Choroid plexus epithelial cell (primary cell): ENCODE data around the gene KIAA1755.

Experiments
- DNase-seq: peaks from one replicate; pipeline ENCODE4 v3.0.0-alpha.2; 2010; ENCODE audit warnings: low read depth
- H3K4me3 ChIP-seq: 2 replicates; pipeline ENCODE4 v1.5.1; 2011; ENCODE audit warnings: low read depth, mild to moderate bottlenecking, control low read depth, low read length, moderate library complexity
- TF ChIP-seq, protein P1 (sequence below): conservative IDR thresholded peaks from 2 replicates; pipeline ENCODE4 v1.5.1; 2011; ENCODE audit warnings: low read depth, mild to moderate bottlenecking, control low read depth, inconsistent platforms, low read length, moderate library complexity

Gene KIAA1755

DNA sequence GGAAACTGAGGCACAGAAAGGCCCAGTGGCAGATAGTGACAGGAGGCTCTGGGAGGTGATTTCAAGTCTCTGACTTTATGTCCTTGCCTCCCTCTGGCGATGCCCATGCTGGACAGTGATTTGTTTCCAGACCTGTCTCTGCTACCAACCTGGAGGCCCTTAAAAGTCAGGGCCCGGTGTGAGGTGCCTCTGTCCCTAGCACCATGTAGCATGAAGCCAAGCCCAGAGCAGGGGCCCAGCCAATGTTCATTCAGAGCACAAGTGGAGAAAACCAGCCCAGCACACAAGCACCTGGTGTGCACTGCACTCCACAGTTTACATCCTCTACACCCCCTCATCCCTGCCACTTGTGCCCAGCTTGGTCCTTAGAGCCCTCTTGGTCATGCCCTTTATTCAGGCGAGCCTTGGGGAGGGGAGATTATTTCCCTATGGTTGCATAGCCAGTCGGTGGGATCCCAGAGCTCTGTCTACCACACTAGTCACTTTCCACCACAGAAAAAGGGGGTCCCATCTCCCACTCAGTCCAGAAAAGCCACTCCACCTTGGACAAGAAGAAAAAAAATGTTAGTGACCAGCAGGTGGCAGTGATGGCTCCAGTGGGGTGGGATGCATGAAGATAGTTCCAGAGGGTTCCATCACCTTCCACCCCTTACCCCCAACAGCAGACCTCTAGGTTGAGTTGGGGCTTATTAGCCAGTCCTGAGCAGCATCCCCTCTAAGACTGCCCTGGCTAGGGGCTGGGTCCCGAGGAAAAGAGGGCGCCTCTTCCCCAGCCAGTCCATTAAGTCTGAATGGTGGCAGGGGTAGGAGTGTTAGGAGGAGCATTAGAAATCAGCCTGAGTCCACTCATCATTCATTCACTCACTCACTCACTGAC, 30.9 kb downstream of the KIAA1755 start:
- TF ChIP-seq, protein P1, sequence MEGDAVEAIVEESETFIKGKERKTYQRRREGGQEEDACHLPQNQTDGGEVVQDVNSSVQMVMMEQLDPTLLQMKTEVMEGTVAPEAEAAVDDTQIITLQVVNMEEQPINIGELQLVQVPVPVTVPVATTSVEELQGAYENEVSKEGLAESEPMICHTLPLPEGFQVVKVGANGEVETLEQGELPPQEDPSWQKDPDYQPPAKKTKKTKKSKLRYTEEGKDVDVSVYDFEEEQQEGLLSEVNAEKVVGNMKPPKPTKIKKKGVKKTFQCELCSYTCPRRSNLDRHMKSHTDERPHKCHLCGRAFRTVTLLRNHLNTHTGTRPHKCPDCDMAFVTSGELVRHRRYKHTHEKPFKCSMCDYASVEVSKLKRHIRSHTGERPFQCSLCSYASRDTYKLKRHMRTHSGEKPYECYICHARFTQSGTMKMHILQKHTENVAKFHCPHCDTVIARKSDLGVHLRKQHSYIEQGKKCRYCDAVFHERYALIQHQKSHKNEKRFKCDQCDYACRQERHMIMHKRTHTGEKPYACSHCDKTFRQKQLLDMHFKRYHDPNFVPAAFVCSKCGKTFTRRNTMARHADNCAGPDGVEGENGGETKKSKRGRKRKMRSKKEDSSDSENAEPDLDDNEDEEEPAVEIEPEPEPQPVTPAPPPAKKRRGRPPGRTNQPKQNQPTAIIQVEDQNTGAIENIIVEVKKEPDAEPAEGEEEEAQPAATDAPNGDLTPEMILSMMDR, result peak; percentile 74
- no peak overlapping the region for H3K4me3 ChIP-seq
- DNase-seq, result peak; percentile 48

DNA sequence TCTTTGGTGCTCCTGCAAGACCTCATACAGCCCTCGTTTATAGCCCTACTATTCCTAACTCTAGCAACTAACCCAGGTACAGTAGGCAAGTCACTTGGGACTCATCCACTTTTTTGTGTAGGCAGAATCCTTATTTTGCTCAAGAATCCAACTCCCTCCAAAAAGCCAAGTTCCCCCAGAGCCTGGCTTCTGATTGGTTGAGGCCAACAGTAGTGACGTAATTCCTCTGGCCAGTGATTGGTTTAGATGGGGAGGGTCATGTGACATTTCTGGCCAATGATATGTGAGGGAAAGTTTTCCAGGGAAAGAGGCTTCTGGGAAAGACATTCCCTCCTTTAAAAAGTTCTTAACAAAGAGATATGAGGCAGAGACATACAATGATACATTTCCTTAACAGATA, 32.1 kb downstream of the KIAA1755 start:
- no peak overlapping the region for H3K4me3 ChIP-seq
- peak; percentile 50 for DNase-seq
- TF ChIP-seq, protein P1, result no peak

DNA sequence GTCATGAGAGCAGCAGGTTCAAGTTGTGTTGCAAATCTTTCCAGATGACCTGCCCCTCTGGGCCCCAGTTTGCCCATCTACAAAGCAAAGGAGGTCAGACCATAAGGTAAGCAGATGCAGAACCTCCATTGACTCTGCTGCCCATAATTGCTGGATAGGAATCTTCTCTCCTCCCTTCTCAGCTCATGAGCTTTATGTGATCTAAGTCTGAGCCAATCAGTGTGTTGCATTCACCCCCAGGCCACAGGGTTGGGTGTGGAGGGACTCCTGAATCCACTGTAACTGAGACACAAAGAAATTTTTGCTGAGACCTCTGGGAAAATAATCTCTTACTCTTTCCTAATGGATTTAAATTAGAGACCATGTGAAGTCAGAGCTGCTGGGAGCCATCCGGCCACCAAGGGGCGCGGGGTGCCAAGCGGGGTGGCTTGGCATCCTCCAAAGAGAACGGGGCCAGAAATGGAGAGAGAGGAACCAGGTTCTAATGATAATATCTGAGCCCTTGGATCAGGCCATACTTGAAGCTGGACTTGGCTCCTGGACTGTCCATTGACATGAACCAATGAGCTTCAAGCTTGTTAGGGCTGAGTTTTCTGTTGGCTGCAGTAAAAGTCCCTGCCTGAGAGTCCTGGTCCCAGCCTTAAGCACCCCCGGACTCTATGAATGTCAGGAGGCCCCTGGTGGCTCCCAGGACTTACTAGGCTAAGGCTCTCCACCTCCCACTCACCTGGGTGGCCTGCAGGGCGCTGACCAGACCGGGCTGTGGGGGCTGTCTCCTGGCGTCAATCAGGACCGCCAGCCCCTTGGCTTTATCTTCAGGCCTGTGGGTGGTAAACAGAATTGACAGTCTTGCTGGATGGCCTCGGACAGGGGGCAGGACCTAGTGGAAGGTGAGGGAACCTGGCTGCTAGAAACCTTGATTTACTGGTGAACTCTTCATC, 32.8 kb downstream of the KIAA1755 start:
- no peak overlapping the region for H3K4me3 ChIP-seq
- DNase-seq, result no peak
- TF ChIP-seq, protein P1, result no peak

DNA sequence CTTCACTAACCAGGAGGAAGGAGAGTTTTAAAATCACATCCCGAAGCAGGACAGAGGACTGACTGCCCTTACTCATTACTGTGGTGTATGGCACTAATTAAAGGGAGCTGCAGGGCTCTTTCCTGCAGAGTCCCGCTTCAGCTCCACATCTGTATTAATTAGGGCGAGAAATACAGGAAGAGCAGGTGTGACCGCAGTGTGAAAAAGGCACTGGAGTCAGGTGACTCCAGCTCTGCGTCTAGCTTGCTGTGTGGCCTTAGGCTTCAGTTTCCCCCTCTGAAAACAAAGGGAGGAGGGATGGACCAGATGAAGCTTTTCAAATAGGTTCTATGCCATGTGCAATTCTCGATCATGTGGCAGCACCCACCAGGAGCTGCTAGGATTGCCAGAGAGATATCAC, 34.0 kb downstream of the KIAA1755 start:
- no peak for DNase-seq
- TF ChIP-seq, protein P1, result no peak
- H3K4me3 ChIP-seq, result no peak overlapping the region

DNA sequence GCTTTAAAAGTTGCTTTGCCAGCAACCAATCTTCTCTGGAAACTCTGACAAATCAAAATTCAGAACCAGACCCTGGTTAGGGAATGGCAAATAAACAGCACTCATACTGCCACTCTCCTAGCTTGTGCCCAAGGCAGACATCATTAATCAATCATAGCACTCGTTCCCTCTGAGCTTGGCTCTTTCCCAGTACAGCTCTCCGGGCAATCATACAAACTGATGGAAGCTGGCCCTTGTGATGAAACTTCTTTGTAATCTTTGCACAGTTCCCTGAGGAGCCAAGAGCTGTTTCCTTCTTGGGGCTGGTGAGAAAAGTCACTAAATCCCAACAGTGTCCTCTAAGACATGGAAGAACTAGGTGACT, 34.7 kb downstream of the KIAA1755 start:
- no peak for DNase-seq
- TF ChIP-seq, protein P1, result no peak

DNA sequence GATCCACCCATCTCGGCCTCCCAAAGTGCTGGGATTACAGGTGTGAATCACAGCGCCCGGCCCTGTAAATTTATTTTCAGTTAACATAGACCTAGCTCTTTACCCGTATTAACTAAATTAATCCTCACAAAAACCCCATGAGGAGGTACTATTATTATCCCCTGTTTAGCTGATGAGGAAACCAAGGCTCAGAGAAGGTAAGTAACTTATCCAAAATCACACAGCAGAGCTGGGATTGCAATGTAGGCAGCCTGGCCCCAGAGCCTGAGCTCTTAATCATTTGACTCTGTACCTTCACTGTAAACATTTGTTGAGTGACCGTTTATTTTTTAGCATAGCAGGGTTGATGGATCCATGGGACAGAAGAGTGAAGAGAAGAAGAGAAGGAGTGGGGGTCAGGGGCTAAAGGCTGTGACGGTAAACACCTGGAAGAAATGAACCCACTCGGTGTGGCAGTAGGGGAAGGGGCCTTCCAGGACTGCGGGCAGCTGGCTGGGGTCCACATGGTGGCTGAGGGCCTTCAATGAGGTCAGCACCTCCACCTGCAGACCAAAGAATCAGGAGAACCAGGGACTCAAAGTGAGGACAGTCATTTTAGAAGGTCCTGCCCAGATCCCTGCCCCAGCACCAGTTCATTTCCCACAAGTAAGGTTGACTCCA, 35.2 kb downstream of the KIAA1755 start:
- TF ChIP-seq, protein P1, result no peak
- H3K4me3 ChIP-seq, result no peak overlapping the region
- DNase-seq, result no peak

More for the DNA sequence above, 34.7 kb downstream of the KIAA1755 start:
- H3K4me3 ChIP-seq, result no peak overlapping the region
